Measurements from ENCODE around the gene SLC19A2. TPM values are rescaled to one million over a fixed set of nuclear protein-coding genes. Genes with fewer than 3 reads are reported as not detected.

Gene SLC19A2
- total RNA-seq, 2 experiments from 2014 or later: 3.6 to 3.7 TPM

GRCh38 chr1:169513208-169513607 lies 27.5 kb upstream of the SLC19A2 start:
- H3K27ac ChIP-seq (ENCODE audit: low read depth in 1 of 2, low read length in 2 of 2): no peak overlapping the region
- no peaks in the 10 kb centered on the region for H3K27me3 Mint-ChIP-seq
- H3K36me3 Mint-ChIP-seq (ENCODE audit: low read depth): peaks cover 21% of the 10 kb centered on the region
- no peaks in the 10 kb centered on the region for H3K9me3 Mint-ChIP-seq
- DNase-seq: peak in 2 of 14 experiments; percentile 9 to 12
- no peak overlapping the region for H3K4me3 Mint-ChIP-seq
- intact Hi-C loops (cut with DNase I, micrococcal nuclease): no loop called here
- peaks cover 24% of the 10 kb centered on the region for H3K4me1 Mint-ChIP-seq (ENCODE audit: low read depth)
- no peak overlapping the region for H3K27ac Mint-ChIP-seq
- H3K9me3 ChIP-seq (ENCODE audit: control insufficient read depth in 1 of 2, insufficient read depth in 1 of 2, low read length in 2 of 2): no peaks in the 10 kb centered on the region
- peaks cover 2% of the 10 kb centered on the region for H3K4me1 ChIP-seq (ENCODE audit: insufficient read depth, low read length)
- H3K27me3 ChIP-seq (ENCODE audit: control insufficient read depth in 1 of 2, insufficient read depth in 2 of 2, low read length in 2 of 2): no peaks in the 10 kb centered on the region
- no peaks in the 10 kb centered on the region for H3K36me3 ChIP-seq (ENCODE audit: insufficient read depth, low read length)
- TF ChIP-seq CTCF (IDR thresholded peaks at IDR 0.05): no peak
- ChIA-PET POLR2A (no interaction called here), CTCF (no interaction called here)
- ATAC-seq (ENCODE audit: poor library complexity): no peak
- H3K4me3 ChIP-seq (ENCODE audit: low read length): no peak overlapping the region

- ChIA-PET CTCF (no interaction called here), POLR2A (no interaction called here)
- peaks cover 11% of the 10 kb centered on the region for H3K36me3 Mint-ChIP-seq (ENCODE audit: low read depth)
- DNase-seq (no peak), ATAC-seq (ENCODE audit: poor library complexity) (no peak)
- H3K9me3 Mint-ChIP-seq: no peaks in the 10 kb centered on the region
- Histone ChIP-seq H3K36me3 (ENCODE audit: insufficient read depth, low read length) (no peaks in the 10 kb centered on the region), H3K27ac (ENCODE audit: low read depth in 1 of 2, low read length in 2 of 2) (no peak overlapping the region), H3K4me3 (ENCODE audit: low read length) (no peak overlapping the region), H3K27me3 (ENCODE audit: control insufficient read depth in 1 of 2, insufficient read depth in 2 of 2, low read length in 2 of 2) (no peaks in the 10 kb centered on the region), H3K9me3 (ENCODE audit: control insufficient read depth in 1 of 2, insufficient read depth in 1 of 2, low read length in 2 of 2) (no peaks in the 10 kb centered on the region), H3K4me1 (ENCODE audit: insufficient read depth, low read length) (peaks cover 3% of the 10 kb centered on the region)
- H3K4me1 Mint-ChIP-seq (ENCODE audit: low read depth): peaks cover 32% of the 10 kb centered on the region
- no peak for TF ChIP-seq CTCF (IDR thresholded peaks at IDR 0.05)
- no peak overlapping the region for H3K4me3 Mint-ChIP-seq
- no peaks in the 10 kb centered on the region for H3K27me3 Mint-ChIP-seq
- H3K27ac Mint-ChIP-seq: no peak overlapping the region
- intact Hi-C loops (cut with DNase I, micrococcal nuclease): no loop called here
These were observed 25.7 kb upstream of the SLC19A2 start for GRCh38 chr1:169511316-169512005.

- no peak for TF ChIP-seq CTCF (IDR thresholded peaks at IDR 0.05)
- intact Hi-C loops (cut with DNase I, micrococcal nuclease): no loop called here
- no peak overlapping the region for H3K27ac ChIP-seq (ENCODE audit: low read depth in 1 of 2, low read length in 2 of 2)
- DNase-seq (no peak), ATAC-seq (ENCODE audit: poor library complexity) (no peak)
- Mint-ChIP-seq H3K27ac (no peak overlapping the region), H3K4me3 (no peak overlapping the region), H3K36me3 (ENCODE audit: low read depth) (peaks cover 6% of the 10 kb centered on the region), H3K27me3 (no peaks in the 10 kb centered on the region), H3K4me1 (ENCODE audit: low read depth) (peaks cover 35% of the 10 kb centered on the region), H3K9me3 (no peaks in the 10 kb centered on the region)
- H3K27me3 ChIP-seq (ENCODE audit: control insufficient read depth in 1 of 2, insufficient read depth in 2 of 2, low read length in 2 of 2): no peaks in the 10 kb centered on the region
- CTCF ChIA-PET: no interaction called here
- H3K36me3 ChIP-seq (ENCODE audit: insufficient read depth, low read length): no peaks in the 10 kb centered on the region
- H3K4me1 ChIP-seq (ENCODE audit: insufficient read depth, low read length): peaks cover 3% of the 10 kb centered on the region
- no peaks in the 10 kb centered on the region for H3K9me3 ChIP-seq (ENCODE audit: control insufficient read depth in 1 of 2, insufficient read depth in 1 of 2, low read length in 2 of 2)
- H3K4me3 ChIP-seq (ENCODE audit: low read length): no peak overlapping the region
- POLR2A ChIA-PET: no interaction called here
These were observed 24.3 kb upstream of the SLC19A2 start for GRCh38 chr1:169510060-169510459.
